Fibroblast of mammary gland (primary cell): ENCODE results near the gene TMEM217.
A peak's percentile ranks its signal among the peaks of the same experiment; 100 is the strongest.

Experiments
- DNase-seq: peaks from one replicate; pipeline ENCODE4 v3.0.0-alpha.2; 2010; ENCODE audit warnings: low read depth
- H3K4me3 ChIP-seq: 2 replicates; pipeline ENCODE4 v1.5.1; 2011; ENCODE audit warnings: low read depth, mild to moderate bottlenecking, low read length, moderate library complexity; ENCODE audit not compliant: control insufficient read depth
- CTCF ChIP-seq: conservative IDR thresholded peaks from 2 replicates; pipeline ENCODE4 v1.5.1; 2011; ENCODE audit warnings: low read depth, low read length, inconsistent platforms; ENCODE audit not compliant: control insufficient read depth, insufficient read depth

Gene TMEM217

DNA sequence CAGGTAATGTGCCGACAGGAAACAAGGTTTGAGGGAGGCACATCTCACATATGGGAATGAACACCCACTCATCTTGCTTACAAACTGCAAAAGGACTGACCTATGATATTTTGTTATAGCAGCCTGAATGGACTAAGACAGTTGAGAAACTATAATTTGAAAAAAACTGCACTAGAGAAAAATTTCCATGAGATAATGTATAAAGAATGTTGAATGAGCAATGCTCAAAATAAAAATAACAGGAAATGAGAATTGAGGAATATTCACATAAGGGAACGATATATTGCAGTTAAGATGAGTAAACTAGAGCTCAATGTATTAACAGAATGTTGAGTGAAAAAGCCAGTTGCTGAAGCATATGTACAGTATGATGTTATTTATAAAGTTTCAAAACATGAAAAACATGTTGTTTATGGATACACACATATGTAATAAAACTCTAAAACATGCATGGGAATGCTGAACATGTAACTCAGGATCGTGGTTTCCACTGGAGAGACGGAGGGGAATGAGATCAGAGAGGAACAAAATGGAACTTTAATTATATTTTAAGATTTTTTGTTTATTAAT is 6.6 kb downstream of the TMEM217 start:
- TF ChIP-seq CTCF = no peak
- DNase-seq = peak; percentile 78

GRCh38 chr6:37244430-37245310 is 13.3 kb downstream of the TMEM217 start:
- H3K4me3 ChIP-seq = no peak overlapping the region
- TF ChIP-seq CTCF = no peak
- DNase-seq = peak; percentile 100

More for the DNA sequence above, 6.6 kb downstream of the TMEM217 start:
- no peak overlapping the region for H3K4me3 ChIP-seq

DNA sequence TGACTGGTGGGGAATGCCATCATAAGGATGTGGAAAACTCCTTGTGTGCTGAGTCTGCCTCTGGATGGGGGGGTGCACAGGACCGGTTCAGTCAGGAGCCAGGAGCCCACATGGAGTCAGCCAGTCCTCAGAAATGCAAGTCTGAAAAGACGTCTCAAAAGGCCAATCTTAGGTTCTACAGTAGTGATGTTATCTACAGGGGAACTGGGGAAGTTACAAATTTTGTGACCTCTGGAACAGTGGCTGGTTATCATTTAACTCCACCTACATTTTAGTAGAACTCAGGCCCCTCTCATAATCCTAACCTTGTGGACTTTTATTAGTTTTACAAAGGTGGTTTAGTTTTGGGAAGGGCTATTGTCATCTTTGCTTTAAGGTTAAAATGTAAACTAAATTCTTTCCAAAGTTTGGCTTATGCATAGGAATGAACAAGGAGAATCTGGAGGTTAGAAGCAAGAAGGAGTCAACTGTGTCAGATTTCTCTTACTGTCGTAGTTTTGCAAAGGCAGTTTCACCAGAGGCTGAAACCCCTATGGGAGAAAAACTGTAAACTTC is 14.1 kb downstream of the TMEM217 start:
- no peak overlapping the region for H3K4me3 ChIP-seq
- TF ChIP-seq CTCF = no peak
- DNase-seq = no peak

- no peak for DNase-seq
- H3K4me3 ChIP-seq = no peak overlapping the region
- no peak for TF ChIP-seq CTCF
Observed at GRCh38 chr6:37243131-37243815, 14.7 kb downstream of the TMEM217 start.

DNA sequence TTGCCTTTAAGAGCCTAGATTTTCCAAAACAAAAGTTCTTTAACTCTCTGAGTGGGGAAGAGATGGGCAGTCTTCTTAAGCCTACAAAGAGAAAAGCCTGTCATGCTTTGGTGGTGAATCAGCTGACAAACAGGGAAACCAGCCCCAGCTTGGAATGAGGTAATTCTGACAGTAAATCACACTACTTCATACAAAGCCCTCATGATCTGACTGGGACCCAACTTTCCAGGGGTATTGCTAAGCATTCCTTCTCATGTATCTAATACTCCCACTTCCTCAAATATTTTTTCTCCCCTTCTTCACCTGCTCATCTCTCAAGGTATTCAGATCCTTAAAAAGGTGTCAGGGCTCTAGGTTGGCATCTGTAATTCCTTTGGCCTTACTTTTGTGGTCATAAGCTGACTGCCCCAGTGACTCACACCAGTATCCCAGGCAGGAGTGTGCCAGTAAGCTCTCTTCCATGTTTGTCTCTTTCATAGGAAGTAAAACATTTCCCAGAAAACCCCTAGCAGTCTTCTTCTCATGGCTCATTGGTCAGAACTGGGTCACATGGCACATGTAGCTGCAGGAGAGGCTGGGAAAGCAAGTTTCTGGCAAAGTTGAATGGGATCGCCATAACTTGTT is 15.4 kb downstream of the TMEM217 start:
- H3K4me3 ChIP-seq = no peak overlapping the region
- TF ChIP-seq CTCF = no peak
- peak; percentile 98 for DNase-seq

DNA sequence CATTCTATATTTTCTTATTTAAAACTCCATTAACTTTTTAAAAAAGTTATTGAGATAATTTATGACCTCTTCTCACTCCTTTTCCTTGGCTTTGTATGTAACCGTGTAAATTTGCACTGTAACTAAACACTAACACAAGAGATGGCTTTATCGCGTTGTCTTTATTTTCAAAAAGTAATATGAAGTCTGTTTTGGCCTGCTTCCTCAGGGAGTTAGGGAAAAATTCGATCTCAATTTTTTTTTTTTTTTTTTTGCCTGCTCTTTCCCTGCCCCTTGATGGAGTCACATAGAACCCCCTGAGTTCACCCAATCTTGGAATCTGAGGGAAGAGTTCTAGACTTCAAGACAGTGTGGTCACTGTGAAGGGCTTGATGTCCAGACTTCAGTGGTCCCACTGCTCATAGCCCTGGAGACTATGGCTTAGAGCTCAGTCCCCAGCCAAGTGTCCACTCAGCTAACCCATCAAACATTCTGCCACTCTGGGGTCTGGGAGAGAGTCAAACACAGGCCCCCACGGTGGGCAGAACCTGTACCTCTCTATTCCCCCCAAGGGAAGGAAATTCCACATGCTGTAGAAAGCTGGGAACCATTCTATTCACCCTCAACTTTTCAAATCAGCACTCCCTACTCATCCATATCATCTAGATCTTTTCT is 16.0 kb downstream of the TMEM217 start:
- TF ChIP-seq CTCF = no peak
- no peak overlapping the region for H3K4me3 ChIP-seq
- no peak for DNase-seq
